Measurements from ENCODE around the gene INF2. TPM values are rescaled to one million over a fixed set of nuclear protein-coding genes. Genes with fewer than 3 reads are reported as not detected.

The INF2 gene
- total RNA-seq, 2 donors from 2014 or later: 162 to 264 TPM

GRCh38 chr14:104719343-104719742 lies 29.9 kb downstream of the INF2 start:
- no peak for TF ChIP-seq CTCF (IDR thresholded peaks at IDR 0.05)
- H3K4me3 ChIP-seq: no peak overlapping the region
- no peak overlapping the region for H3K9ac ChIP-seq (ENCODE audit: low read depth in 2 of 2, low read length in 2 of 2)
- H3K9me3 ChIP-seq: no peaks in the 10 kb centered on the region
- intact Hi-C loops (cut with DNase I): no loop called here
- no peak overlapping the region for H3K27ac ChIP-seq
- no peaks in the 10 kb centered on the region for H3K36me3 ChIP-seq
- H3K4me1 ChIP-seq: peaks cover 7% of the 10 kb centered on the region
- H3K27me3 ChIP-seq: no peaks in the 10 kb centered on the region
- no peak for DNase-seq

- Histone ChIP-seq H3K36me3 (no peaks in the 10 kb centered on the region), H3K4me3 (no peak overlapping the region), H3K27me3 (no peaks in the 10 kb centered on the region), H3K4me1 (peaks cover 7% of the 10 kb centered on the region), H3K9me3 (no peaks in the 10 kb centered on the region), H3K27ac (no peak overlapping the region), H3K9ac (ENCODE audit: low read depth in 2 of 2, low read length in 2 of 2) (no peak overlapping the region)
- intact Hi-C loops (cut with DNase I): no loop called here
- no peak for TF ChIP-seq CTCF (IDR thresholded peaks at IDR 0.05)
- DNase-seq: no peak
Observed at GRCh38 chr14:104721505-104722431, 32.4 kb downstream of the INF2 start.

- H3K9ac ChIP-seq (ENCODE audit: low read depth in 2 of 2, low read length in 2 of 2): peak overlapping the region in 1 of 2 donors; percentile 72
- intact Hi-C loops (cut with DNase I): no loop called here
- no peaks in the 10 kb centered on the region for H3K9me3 ChIP-seq
- H3K27me3 ChIP-seq: no peaks in the 10 kb centered on the region
- peak overlapping the region; percentile 67 for H3K4me3 ChIP-seq
- peaks cover 7% of the 10 kb centered on the region for H3K4me1 ChIP-seq
- peak overlapping the region; percentile 21 for H3K27ac ChIP-seq
- H3K36me3 ChIP-seq: no peaks in the 10 kb centered on the region
- TF ChIP-seq CTCF (IDR thresholded peaks at IDR 0.05): no peak
- DNase-seq: peak; percentile 52
Observed at GRCh38 chr14:104722938-104723650, 33.7 kb downstream of the INF2 start.

GRCh38 chr14:104723651-104724406 lies 34.4 kb downstream of the INF2 start, which contains the start of gene ADSS1:
Gene ADSS1, plus strand, starts transcription at chr14:104724229. Its CDS starts 42 bp downstream, at chr14:104724271.
- H3K4me3 ChIP-seq: peak within 1 kb of the TSS; percentile 67
- TF ChIP-seq CTCF (IDR thresholded peaks at IDR 0.05): peak; percentile 97
- no peaks in the 10 kb centered on the region for H3K27me3 ChIP-seq
- peak within 1 kb of the TSS; percentile 61 to 72 for H3K9ac ChIP-seq (ENCODE audit: low read depth in 2 of 2, low read length in 2 of 2)
- peaks cover 7% of the 10 kb centered on the region for H3K4me1 ChIP-seq
- peak; percentile 81 for DNase-seq
- H3K9me3 ChIP-seq: no peaks in the 10 kb centered on the region
- intact Hi-C loops (cut with DNase I): no loop called here
- H3K27ac ChIP-seq: peak within 1 kb of the TSS; percentile 21
- no peaks in the 10 kb centered on the region for H3K36me3 ChIP-seq

- Histone ChIP-seq H3K27ac (peak overlapping the region; percentile 21), H3K9me3 (no peaks in the 10 kb centered on the region), H3K4me3 (peak overlapping the region; percentile 67), H3K27me3 (no peaks in the 10 kb centered on the region), H3K36me3 (no peaks in the 10 kb centered on the region), H3K9ac (ENCODE audit: low read depth in 2 of 2, low read length in 2 of 2) (peak overlapping the region; percentile 51 to 72), H3K4me1 (peaks cover 7% of the 10 kb centered on the region)
- no peak for TF ChIP-seq CTCF (IDR thresholded peaks at IDR 0.05)
- intact Hi-C loops (cut with DNase I): no loop called here
- peak; percentile 63 for DNase-seq
Observed at GRCh38 chr14:104724407-104724980, 35.1 kb downstream of the INF2 start.
